NCI-H748 (cell line): ENCODE data around the gene ROBO2.
A peak's percentile ranks its signal among the peaks of the same experiment; 100 is the strongest.

ENCODE experiments used
- DNase-seq: peaks from one replicate; lab custom pipeline; 2025; ENCODE audit not compliant: unreplicated experiment; lab: John Stamatoyannopoulos, UW

The ROBO2 gene

DNA sequence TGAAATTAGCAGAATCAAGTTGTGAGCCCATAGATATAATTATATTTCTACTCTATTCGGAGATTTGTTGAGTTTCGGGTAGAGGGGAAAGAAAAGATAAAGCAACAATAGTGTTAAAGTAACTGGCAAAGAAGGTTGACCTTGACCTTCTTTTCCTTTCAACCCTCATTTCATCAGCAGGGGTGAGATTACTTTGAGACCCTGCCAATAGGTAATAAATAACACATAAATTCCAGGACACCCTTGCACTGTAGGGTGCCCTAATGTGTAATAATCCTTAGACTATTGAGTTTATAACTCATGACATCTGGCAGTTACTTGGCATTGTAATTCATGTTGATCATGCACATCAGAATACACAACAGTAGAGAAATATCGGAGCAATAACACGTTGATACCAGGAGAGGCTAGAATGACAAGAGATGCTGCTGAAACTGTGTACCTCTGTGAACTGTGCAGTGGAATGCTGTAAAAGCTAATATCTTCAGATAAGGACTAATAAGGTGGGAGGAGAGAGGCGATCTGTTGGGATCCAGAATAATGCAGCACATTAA lies 426.7 kb downstream of the ROBO2 start:
- DNase-seq, result no peak

- DNase-seq, result no peak
Measured at GRCh38 chr3:77467702-77468625, 428.1 kb downstream of the ROBO2 start.

- no peak for DNase-seq
Measured at GRCh38 chr3:77468626-77469020, 428.7 kb downstream of the ROBO2 start.

GRCh38 chr3:77475507-77475906 lies 435.6 kb downstream of the ROBO2 start:
- peak; percentile 41 for DNase-seq

DNA sequence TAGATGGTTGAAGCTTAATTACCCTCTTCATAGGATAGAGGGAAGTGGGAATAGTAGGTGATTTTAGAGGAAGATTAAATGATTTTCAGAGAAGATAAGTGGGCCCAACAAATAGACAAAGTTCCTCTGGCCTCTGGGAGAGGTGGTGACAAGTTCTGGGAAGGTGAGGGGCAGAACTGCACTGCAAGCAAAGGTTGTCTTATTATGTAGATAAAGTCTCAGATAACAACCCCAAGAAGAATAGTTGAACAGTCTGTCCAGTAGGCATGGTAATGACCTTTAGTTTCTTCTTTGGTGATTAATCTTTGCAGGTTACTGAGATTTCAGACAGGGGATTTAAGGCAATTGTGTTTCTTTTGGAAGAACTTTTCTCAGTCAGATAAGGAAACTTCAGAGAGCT lies 439.1 kb downstream of the ROBO2 start:
- DNase-seq, result no peak

- peak; percentile 89 for DNase-seq
Measured at GRCh38 chr3:77489216-77489615, 449.3 kb downstream of the ROBO2 start.

DNA sequence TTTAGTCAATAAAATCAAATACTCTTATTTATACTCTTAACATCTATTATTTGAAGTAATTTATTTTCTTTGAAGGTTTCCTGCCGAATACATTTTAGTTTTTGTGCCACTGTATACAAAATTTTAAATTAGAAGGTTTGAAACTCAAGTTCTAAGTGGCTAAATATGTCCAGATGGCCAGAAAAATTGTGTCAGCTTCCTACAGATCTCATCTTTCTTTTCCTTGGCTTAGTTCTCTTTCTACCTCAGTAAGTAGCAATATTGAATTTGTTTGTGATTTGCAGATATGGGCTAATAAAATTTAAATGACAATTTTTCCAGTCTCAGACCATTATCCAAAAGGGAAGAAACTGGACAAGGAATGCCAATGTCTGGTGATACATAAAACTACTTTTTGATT lies 452.1 kb downstream of the ROBO2 start:
- no peak for DNase-seq

DNA sequence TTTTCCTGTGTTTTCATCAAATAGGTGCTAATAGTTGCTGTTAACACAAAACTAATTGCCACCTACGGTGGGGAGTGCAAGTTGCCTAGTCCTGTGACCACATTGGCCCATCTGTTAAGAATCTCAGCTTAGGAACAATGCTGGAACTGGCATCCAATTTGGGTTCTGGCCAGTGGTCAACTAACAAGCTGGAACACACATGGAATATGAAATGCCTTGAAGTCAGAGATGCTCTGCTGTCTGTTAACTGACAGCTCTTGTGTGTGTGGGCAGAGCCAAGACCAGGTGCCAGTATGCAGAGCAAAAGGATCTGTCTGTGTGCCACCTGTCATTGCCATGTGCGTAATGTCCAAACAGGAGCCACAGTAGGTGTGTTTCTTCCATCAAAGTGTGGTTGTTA lies 460.8 kb downstream of the ROBO2 start:
- no peak for DNase-seq

DNA sequence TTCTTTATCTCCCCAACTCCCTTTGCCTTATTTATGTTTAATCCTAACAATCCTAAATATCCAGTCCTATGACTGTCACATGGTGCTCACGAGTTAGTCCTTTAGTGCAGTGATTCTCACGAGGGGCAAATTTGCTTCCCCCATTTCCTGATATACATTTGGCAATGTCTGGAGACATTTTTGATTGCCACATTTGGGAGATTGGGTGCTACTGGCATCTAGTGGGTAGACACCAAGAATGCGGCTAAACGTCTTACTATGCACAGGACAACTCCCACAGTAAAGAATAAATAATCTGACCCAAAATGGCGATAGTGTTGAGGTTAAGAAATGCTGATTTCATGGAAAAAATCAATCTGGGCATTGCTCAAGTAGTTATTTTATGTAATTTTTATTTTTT lies 466.5 kb downstream of the ROBO2 start:
- no peak for DNase-seq

DNA sequence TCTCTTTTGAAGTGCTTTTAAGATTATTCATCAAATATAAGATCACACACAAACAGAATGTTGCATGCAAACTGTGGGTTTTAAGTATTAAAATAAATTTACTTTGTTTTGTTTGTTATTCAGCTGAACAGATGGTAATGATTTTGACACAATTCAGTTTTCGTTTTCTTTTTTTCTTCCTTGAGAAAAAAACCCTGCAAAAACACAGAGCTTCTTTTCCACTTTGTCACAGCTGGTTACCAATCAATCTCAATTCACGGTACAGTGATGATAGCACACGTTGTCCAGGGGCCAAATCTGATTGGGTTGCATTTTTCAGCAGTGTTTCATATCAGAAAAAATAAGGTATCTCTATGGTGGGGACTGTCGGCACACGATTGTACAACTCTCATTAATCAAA lies 473.6 kb downstream of the ROBO2 start:
- DNase-seq, result peak; percentile 4

DNA sequence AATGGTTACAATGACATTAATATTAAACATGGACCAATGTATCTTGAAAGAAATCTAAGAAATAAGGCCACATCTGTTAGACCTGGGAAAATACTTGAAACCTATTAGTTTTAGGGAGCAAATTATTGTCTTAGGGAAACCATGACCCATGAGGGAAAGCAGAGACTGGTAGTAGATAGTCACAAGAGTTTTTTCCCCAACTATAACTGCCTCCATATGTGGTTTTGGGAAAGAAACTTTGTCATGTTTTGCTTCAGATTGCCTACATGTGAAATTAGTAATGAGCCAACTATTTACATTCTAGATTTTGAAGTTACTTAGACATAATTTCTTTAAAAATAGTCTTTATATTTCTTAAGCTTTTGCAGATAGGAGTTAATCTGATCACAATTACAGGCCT lies 474.9 kb downstream of the ROBO2 start:
- no peak for DNase-seq

- DNase-seq, result peak; percentile 84
Measured at GRCh38 chr3:77524463-77524862, 484.6 kb downstream of the ROBO2 start.

GRCh38 chr3:77524946-77525682 lies 485.2 kb downstream of the ROBO2 start:
- peak; percentile 46 for DNase-seq

DNA sequence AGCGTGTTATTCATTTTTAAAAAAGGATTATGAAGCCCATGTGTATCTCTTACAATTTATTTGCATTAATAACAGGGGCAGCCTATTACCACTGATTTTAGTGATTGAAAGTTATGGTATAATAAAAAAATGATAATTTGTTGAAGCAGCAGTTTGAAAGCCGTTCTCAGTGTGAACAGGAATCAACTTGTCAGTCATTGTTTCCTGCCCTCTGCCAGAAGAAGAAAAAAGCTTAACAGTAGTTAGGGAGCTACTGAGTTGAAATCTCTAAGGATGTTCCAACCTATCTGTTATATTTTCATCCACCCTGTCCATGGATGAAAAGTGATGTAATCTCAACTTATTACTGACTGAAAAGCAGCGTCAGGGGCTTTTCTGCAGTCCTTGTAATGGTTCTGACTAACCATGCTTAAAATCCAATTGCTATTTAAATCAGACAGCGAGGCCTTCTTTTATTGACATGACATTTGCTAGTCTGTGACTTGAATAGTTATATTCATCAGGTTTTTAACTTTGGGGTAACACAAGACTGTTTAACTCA lies 486.7 kb downstream of the ROBO2 start:
- peak; percentile 3 for DNase-seq

DNA sequence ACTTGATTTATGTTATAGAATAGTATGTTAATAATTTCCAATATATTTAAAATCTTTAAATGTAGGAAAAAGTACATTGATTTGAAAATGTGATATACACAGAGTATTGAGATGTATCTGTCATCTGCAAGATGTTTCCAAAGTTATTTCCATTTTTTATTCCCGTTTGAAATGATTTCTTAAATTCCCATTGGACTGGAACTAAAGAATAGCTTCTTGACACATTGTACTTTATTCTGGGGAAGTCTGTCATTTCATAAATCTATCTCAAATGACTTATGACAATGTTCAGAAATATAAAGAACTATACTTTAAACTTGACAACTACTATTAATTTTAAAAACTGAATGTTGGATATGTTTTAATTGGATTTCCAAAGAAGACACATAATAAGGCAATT lies 489.6 kb downstream of the ROBO2 start:
- DNase-seq, result no peak

- DNase-seq, result peak; percentile 7
Measured at GRCh38 chr3:77530870-77531269, 491.0 kb downstream of the ROBO2 start.

DNA sequence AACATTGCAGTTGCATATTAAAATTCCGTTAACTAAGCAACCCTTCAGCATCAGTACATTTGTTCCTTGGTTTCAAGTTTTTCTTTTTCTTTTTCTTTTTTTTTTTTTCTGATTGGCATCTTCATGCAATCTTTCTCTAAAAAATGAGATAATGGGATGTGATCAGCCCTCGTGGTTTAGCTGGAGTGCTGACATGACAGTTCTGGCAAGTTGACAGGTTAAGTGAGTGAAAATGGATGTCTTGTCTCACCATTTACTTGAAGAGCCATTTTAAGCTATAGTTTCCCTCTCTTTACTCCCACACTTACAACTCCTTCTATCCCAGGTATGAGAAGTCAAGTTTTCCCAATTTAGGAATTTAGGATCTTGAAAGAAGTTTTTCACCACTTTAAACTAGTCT lies 495.2 kb downstream of the ROBO2 start:
- no peak for DNase-seq

- no peak for DNase-seq
Measured at GRCh38 chr3:77536038-77536775, 496.3 kb downstream of the ROBO2 start.

GRCh38 chr3:77539014-77539413 lies 499.1 kb downstream of the ROBO2 start:
- DNase-seq, result no peak

DNA sequence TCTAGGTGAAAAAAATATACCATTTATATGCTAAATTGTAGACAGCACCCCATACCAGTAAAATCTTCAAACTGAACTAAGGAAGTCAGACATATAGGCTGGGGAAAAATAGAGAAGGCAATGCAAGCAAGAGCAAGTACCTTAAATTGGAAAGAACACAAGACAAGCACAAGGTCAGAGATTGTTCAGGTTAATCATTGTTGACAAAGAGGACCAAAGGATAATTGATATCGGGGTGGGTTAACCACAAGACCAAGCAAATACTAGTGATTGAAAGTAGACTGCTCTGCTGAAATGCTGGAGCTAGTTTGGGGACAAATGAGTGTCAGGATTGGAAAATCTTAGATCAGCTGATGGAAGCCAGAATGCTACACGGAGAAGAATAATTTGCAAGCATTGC lies 499.8 kb downstream of the ROBO2 start:
- DNase-seq, result peak; percentile 31
